Measurements from ENCODE around the gene MICALL1.

DNA sequence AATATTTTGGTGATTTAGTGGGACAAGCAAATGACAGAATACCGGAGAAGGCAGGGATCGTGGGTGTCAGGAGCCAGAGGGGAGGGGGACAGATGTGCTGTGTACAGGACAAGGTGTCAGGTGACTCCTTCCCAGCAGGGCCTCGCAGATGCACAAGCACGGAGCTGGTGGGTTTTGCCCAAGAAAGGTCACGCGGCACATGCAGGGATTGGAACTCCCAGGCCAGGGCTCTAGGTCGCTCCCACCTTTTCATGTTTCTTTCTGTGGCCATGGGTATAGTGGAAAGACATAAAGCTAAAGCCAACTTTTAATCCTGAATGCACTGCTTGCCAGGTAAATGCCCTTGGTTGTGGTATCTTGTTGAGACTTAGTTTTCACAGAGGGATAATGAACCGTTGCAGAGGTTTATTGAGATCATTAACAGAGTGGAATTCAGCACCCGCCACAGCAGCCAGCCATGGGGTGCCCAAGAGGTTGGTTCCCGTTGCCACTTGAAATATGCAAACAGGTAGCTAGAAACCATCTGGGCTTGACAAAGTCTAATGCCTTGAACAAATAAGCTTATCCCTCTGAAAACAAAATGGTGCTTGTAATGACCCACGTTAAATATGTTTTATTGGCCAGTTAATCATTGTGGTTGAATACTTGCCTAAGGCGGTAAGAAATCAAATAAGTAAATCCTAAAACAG, 37.2 kb downstream of the MICALL1 start:
- TF ChIP-seq POLR2AphosphoS5 (IDR thresholded peaks at IDR 0.05; ENCODE audit: borderline replicate concordance, low read depth, low read length) (no peak), FOXP2 (optimal IDR thresholded peaks at IDR 0.05; ENCODE audit: control extremely low read depth, extremely low read length, insufficient read depth) (no peak)

All from SK-N-MC (cell line).